ENCODE results near the gene LAX1. TPM values are rescaled to one million over a fixed set of nuclear protein-coding genes. Genes with fewer than 3 reads are reported as not detected.

Gene LAX1
- total and polyA plus RNA-seq, 2 of the 4 experiments (the other 2 are of a cell fraction): 0.03 TPM; not detected in 1

DNA sequence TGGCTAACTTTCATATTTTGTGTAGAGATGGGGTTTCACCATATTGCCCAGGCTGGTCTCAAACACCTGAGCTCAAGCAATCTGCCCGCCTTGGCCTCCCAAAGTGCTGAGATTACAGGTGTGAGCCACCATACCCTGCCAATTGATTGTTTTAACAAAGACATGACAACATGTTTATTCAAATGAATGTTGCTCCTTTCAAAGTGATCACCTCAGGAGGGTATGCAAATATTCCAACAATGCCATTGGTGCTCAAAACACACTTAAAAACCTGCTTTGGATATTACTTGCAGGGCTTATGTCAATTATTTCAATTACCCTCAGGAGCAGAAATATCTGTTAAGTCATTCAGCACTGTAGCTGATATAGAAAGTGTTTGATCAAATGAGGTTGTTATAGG is 7.9 kb downstream of the LAX1 start:
- ChIA-PET CTCF (no interaction called here), POLR2A (ENCODE audit: unreplicated experiment) (no interaction called here)
- H2BK15ac ChIP-seq (ENCODE audit: low read depth, low read length): no peak overlapping the region
- no peak overlapping the region for H3K4me3 ChIP-seq (ENCODE audit: insufficient read depth, low read depth, low read length)
- no peak overlapping the region for H3K14ac ChIP-seq (replicated peaks; ENCODE audit: low read depth, low read length)
- H4K20me1 ChIP-seq (ENCODE audit: insufficient read depth, low read length): no peaks in the 10 kb centered on the region
- no CpG with 5 or more reads among the region's 1 CpG for WGBS, 2 experiments (ENCODE audit: extremely low coverage in 2 of 2, insufficient read length in 1 of 2)
- no peaks in the 10 kb centered on the region for H3K9me3 ChIP-seq (ENCODE audit: control insufficient read depth, insufficient read depth, low read length)
- H2BK5ac ChIP-seq (ENCODE audit: low read depth, low read length, poor library complexity, severe bottlenecking): no peak overlapping the region
- TF ChIP-seq MAZ (IDR thresholded peaks at IDR 0.05; ENCODE audit: borderline replicate concordance, low read depth, low read length) (no peak), CHD1 (IDR thresholded peaks at IDR 0.05; ENCODE audit: low read depth, low read length) (no peak), USF2 (IDR thresholded peaks at IDR 0.05; ENCODE audit: low read depth, low read length) (no peak), BHLHE40 (IDR thresholded peaks at IDR 0.05; ENCODE audit: low read depth, low read length) (no peak), RAD21 (IDR thresholded peaks at IDR 0.05; ENCODE audit: low read length) (no peak), MXI1 (IDR thresholded peaks at IDR 0.05; ENCODE audit: borderline replicate concordance, low read depth, low read length) (no peak), POLR2A (IDR thresholded peaks at IDR 0.05; ENCODE audit: low read depth, low read length) (no peak), RCOR1 (IDR thresholded peaks at IDR 0.05; ENCODE audit: insufficient replicate concordance, low read length) (no peak), RFX5 (IDR thresholded peaks at IDR 0.05; ENCODE audit: low read depth, low read length) (no peak), MAFK (IDR thresholded peaks at IDR 0.05; ENCODE audit: low read depth, low read length) (no peak), FOS (IDR thresholded peaks at IDR 0.05; ENCODE audit: low read depth, low read length) (no peak), SMC3 (IDR thresholded peaks at IDR 0.05; ENCODE audit: low read depth, low read length) (no peak), NFE2L2 (IDR thresholded peaks at IDR 0.05; ENCODE audit: low read depth, low read length) (no peak), ELK1 (IDR thresholded peaks at IDR 0.05; ENCODE audit: borderline replicate concordance, low read depth, low read length) (no peak)
- TF ChIP-seq, protein P1, sequence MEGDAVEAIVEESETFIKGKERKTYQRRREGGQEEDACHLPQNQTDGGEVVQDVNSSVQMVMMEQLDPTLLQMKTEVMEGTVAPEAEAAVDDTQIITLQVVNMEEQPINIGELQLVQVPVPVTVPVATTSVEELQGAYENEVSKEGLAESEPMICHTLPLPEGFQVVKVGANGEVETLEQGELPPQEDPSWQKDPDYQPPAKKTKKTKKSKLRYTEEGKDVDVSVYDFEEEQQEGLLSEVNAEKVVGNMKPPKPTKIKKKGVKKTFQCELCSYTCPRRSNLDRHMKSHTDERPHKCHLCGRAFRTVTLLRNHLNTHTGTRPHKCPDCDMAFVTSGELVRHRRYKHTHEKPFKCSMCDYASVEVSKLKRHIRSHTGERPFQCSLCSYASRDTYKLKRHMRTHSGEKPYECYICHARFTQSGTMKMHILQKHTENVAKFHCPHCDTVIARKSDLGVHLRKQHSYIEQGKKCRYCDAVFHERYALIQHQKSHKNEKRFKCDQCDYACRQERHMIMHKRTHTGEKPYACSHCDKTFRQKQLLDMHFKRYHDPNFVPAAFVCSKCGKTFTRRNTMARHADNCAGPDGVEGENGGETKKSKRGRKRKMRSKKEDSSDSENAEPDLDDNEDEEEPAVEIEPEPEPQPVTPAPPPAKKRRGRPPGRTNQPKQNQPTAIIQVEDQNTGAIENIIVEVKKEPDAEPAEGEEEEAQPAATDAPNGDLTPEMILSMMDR (conservative IDR thresholded peaks at IDR 0.05; ENCODE audit: low read depth, low read length): no peak
- H3K18ac ChIP-seq (ENCODE audit: low read depth, low read length): no peak overlapping the region
- in situ Hi-C loops (cut with MboI; ENCODE audit: low sequenced_read_pairs): no loop called here
- no TSS peak for BruUV-seq (replicated peaks)
- no peak overlapping the region for H2BK20ac ChIP-seq (ENCODE audit: low read depth, low read length)
- dilution Hi-C loops (cut with HindIII; ENCODE audit: low sequenced_read_pairs, unreplicated experiment): no loop called here
- no peak overlapping the region for H2AK9ac ChIP-seq (replicated peaks; ENCODE audit: low read depth, low read length, poor library complexity)
- peaks cover 4% of the 10 kb centered on the region; the same call in 1 of the 2 replicates for H3K9me1 ChIP-seq (ENCODE audit: insufficient read depth, low read length)
- H2AK5ac ChIP-seq (ENCODE audit: low read depth, low read length): no peak overlapping the region
- intact Hi-C loops (cut with micrococcal nuclease): no loop called here
- no peak overlapping the region for H3K23ac ChIP-seq (ENCODE audit: low read depth, low read length)
- H3K4me2 ChIP-seq (ENCODE audit: low read depth, low read length): no peak overlapping the region
- ATAC-seq (ENCODE audit: low read depth) (no peak), DNase-seq (no peak)
- no peak overlapping the region for H4K8ac ChIP-seq (ENCODE audit: low read depth in 2 of 2, low read length in 2 of 2)
- no peak overlapping the region for H4K91ac ChIP-seq (ENCODE audit: insufficient read depth, low read depth, low read length)
- no peak overlapping the region for H3K9ac ChIP-seq (ENCODE audit: low read depth, low read length)
- no peak overlapping the region for H4K5ac ChIP-seq (ENCODE audit: low read depth, low read length)
- H3K4me1 ChIP-seq (ENCODE audit: control insufficient read depth, insufficient read depth, low read length): peaks cover 2% of the 10 kb centered on the region
- H3K27ac ChIP-seq (ENCODE audit: insufficient read depth, low read length): no peak overlapping the region
- peaks cover 12% of the 10 kb centered on the region for H3K27me3 ChIP-seq (ENCODE audit: control insufficient read depth, insufficient read depth, low read length)
- H2BK120ac ChIP-seq (ENCODE audit: low read depth, low read length): no peak overlapping the region
- H2AFZ ChIP-seq (replicated peaks; ENCODE audit: low read length, poor library complexity): no peak overlapping the region
- H3K4ac ChIP-seq (ENCODE audit: low read depth, low read length): no peak overlapping the region
- H3K36me3 ChIP-seq (ENCODE audit: control insufficient read depth, insufficient read depth, low read length): no peaks in the 10 kb centered on the region
- H3K56ac ChIP-seq (ENCODE audit: extremely low read depth, insufficient read depth, low read length): no peak overlapping the region
- H3K79me1 ChIP-seq (ENCODE audit: low read depth in 1 of 2, low read length in 2 of 2): no peaks in the 10 kb centered on the region; a peak in 1 of 4 replicates
